NCI-H2029 treated with DMSO at 0.1 percent for 48 hours (cell line): ENCODE measurements around the gene PPP1R26.
"Not testable (repeated sequence)": the region's sequence is repeated elsewhere in the genome, so short reads cannot be mapped to it uniquely, and the experiment has no call there.

Source experiments
- DNase-seq: peaks from one replicate; lab custom pipeline; 2025; lab: John Stamatoyannopoulos, UW

PPP1R26 gene

DNA sequence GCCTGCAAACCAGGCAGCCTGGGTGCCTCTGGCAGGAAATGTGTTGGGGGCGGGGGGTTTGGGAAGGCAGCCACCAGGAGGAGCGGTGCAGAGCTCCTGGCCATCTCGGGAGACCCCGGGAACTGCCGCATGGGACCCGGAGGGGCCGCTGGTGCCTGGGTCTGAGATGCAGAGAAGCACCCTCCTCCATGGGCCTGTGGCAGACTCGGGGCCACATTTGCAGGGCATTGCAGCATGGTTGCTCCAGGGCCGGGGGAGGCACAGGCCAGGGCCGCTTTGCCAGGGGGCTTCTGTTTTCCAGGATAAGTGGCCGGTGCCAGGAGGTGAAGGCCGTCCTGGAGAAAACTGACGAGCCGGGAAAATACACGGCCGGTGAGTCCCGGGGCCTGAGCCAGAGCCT is 43.3 kb downstream of the PPP1R26 start:
- DNase-seq, result no peak

DNA sequence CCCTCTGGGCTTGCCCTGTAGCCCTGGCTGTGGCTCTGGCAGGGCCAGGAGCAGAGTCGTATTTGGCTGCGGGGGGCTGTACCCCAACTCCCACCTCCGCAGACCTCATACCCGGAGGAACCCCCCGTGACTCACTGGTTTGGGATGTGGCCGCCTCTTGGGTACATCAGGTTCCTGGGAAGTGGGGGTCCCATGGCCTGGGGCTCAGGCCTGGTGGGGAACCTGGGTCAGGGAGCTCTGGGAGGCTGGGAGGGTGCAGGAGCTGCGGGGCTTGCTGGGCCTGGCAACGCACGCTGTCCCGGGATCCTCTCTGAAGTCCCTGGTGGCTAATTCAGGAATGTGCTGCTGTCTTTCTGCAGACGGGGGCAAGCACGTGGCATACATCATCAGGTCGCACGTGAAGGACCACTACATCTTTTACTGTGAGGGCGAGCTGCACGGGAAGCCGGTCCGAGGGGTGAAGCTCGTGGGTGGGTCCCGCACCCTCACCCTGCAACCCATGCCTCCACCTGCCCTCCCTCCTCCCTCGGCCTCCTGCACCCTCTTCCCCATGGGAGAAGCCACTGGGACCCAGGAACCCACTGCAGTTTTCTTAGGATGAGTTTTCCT is 44.0 kb downstream of the PPP1R26 start:
- no peak for DNase-seq

DNA sequence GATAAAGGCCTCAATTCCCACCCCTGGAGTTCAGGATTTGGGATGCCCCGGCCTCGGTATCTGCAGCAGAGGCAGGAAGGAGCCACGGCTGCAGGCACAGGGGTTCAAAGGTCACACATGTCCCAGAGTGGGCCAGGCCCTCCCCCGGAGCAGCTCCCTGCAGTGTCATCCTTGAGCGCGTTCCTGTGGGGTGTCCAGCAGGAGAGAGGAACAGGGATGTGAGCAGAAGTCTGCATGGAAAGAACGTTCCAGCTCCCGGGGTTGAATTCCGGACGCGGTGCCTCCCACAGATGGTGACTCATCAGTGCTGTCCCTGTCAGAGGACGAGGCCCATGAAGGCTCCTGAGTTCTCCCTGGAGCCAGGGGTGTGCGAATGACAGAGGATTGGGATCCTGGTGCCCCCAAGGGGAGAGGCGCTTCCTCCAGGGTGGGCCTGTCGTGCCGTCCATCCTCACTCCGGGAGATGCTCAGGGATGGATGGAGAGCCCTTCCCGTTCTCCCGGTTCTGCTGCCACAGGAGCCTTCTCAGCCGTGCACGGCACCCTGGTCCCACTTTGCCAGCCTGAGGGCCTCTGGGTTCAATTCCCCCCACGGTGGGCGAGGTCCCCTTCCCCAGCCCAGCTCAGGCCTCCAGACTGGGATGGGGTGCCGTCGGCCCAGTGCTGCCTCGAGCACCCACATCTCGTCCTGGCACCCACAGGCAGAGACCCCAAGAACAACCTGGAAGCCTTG is 44.7 kb downstream of the PPP1R26 start:
- DNase-seq, result no peak

DNA sequence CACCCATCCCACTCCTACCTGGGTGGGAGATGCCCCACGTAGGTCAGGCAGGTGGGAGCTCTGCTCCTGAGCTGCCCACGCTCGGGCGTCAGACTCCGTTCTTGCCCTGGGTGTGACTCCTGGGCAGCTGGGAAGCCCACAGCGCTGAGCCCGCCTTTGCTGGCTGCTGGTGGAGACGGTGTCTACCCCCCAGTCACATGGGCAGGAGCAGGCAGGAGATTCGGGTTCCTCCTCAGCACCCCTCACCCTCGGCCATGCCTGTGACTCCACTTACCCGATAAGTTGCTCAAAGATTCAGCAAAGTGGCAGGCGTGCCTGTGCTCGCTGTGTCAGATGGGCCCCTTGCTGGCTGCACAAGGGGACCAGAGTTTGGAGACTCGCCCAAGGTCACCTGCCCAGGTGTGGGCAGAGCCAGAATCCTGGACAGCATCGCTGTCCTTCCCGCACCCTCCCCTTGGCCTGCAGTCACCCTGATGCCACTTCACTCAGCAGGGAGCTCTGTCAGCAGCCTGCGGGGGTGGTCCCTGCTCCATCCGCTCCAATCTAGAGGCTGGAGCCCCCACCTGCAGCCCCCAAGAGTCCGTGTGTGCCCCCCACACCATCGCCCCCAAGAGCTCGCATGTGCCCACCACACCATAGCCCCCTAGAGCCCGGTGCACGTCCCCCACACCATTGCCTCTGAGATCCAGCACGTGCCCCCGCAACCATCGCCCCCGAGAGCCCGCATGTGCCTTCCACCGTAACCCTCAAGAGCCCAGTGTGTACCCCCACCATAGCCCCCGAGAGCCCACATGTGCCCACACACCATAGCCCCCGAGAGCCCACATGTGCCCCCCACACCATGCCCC is 45.9 kb downstream of the PPP1R26 start:
- DNase-seq, result no peak

DNA sequence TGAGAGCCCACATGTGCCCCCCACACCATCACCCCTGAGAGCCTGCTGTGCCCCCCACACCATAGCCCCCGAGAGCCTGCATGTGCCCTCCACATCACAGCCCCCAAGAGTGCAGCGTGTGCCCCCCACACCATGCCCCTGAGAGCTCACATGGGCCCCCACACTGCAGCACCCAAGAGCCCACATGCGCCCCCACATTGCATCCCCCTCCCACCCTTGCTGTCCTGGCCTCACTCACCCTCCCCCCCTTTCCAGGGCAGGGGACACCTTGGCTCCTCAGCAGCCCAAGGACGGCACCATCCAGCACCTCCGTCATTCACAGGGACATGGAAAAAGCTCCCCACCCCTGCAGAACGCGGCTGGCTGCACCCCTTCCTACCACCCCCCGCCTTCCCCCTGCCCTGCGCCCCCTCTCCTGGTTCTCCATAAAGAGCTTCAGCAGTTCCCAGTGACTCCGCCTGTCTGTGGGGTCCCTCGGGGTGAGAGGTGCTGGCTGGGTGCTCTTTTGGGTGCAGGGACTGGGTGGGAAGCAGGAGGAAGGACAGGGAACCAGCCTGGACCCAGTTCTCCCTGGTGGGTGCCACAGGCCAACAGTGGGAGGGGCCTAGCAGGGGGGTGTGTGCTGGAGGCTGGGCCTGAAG is 46.6 kb downstream of the PPP1R26 start:
- DNase-seq, result no peak

DNA sequence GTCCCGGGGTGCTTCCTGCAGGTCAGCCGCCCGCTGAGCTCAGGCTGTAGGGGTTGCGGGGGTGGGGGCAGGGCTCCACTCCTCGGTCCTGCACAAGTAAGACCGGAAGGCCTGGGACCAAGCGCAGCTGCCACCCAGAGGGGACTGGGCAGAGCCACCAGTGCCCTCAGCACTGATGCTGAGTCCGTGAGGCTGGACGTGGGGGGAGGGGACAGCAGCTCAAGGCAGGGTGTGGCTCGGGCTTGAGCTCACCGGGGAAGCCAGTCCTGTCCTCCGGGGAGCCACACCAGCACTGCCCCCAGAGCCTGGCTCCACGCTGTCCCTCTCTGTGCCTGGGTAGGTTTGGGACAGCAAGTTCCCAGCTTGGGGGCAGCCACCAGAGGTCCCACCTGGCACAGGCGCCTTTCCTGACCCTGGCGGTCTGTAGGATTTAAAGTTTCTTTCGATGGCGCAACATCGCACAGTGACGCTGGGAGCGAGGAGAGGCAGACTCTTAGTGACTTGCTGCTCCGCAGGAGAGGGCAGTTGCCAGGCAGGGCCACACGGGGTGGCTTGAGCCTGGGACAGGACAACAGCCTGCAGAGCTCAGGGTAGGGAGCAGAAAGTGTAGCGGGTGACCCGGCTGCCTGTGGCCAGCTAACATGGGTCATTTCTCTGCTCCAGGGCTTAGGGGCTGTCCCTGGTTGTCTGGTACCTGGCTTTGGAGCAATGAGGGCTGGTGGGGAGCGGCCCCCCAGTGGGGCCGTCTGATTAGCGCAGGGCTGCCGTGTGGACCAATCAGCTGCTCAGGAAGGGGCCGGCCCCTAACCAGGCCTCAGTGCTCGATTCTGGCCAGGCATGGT is 47.4 kb downstream of the PPP1R26 start:
- no peak for DNase-seq

DNA sequence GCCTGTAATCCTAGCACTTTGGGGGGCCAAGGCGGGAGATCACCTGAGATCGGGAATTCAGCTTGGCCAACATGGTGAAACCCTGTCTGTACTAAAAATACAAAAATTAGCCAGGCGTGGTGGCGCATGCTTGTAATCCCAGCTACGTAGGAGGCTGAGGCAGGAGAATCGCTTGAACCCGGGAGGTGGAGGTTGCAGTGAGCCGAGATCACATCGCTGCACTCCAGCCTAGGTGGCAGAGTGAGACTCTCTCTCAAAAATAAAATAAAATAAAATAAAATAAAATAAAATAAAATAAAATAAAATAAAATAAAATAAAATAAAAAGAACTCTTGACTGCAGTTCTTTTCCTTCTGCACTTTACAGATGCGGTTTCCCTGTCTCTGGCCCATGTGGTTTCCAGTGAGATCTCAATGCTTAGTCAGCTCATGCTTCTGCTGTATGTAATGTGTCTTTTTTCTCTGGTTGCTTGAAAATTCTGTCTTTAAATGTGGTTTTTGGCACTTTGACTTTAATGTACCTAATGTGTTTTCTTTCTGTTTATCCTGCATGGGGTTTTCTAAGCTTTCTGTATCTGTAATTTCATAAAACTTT is 49.4 kb downstream of the PPP1R26 start:
- DNase-seq, result not testable (repeated sequence)

DNA sequence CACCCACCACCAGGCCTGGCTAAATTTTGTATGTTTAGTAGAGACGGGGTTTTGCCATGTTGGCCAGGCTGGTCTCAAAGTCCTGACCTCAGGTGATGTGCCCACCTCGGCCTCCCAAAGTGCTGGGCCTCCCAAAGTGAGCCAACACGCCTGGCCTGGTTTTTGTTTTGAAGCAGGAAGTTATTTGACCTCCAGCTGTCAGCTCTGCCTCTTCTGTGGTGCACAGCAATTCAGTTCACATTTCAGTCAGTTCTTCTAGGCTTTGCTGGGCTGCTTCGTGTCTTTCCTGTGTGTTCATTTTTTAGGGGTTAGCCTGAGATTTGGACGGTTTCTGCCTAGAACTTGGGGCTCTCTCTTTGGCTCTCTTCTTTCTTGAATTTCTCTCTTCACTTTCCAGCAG is 50.6 kb downstream of the PPP1R26 start:
- no peak for DNase-seq

DNA sequence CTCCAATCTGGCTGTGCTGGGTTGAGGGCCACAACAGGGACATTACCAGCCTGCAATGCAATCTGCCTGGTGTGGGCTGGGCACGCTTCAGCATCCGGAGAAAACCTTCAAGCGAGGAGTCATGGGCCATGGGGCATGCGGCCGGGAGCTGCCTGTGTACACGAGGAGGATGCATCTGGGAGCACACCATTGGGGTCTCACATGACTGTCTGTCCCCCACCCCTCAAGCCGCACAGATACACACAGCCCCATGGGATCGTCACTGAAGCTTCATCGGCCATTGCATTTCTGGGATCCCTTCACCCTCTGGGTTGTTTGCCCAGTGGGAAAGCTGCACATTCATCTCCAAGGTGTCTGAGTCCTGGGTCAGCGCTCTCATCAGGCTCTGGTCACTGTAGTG is 51.5 kb downstream of the PPP1R26 start:
- DNase-seq, result no peak

DNA sequence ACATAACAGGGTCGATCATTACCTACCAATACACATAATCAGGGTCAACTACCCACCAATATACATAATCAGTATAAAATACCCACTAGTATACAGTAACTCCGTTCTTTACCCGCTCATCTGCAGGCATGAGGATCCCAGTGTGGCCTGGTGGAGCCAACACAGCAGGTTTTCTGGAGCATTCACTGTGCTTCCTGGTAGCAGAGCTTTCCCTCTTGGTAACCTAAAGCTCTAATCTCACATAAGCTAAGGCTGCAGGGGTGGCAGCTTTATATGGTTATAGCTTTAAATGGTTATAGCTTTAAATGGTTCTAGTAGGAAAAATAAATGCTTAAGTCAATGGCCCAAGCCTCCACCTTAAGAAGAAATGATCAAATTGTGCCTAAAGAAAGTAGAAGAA is 53.5 kb downstream of the PPP1R26 start:
- DNase-seq, result no peak

DNA sequence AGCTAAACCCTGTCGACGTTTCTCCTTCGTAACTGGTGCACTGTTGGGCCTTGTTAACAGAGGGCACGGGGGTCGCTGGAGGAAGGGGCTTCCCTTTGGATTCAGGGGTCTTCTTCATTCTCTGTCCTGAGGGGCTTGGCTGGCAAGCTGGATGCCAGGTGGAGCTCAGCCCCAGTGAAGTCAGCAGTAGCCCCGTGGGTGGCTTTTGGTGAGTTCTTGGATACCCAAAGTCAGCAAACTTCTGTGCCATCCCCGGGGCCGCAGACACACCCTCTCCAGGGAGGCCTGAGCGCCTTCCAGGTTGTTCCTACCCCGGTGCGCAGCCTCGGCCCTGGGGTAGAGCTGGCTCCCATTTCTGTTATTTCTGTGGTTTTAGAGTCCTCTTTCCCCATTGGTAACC is 54.1 kb downstream of the PPP1R26 start:
- no peak for DNase-seq

DNA sequence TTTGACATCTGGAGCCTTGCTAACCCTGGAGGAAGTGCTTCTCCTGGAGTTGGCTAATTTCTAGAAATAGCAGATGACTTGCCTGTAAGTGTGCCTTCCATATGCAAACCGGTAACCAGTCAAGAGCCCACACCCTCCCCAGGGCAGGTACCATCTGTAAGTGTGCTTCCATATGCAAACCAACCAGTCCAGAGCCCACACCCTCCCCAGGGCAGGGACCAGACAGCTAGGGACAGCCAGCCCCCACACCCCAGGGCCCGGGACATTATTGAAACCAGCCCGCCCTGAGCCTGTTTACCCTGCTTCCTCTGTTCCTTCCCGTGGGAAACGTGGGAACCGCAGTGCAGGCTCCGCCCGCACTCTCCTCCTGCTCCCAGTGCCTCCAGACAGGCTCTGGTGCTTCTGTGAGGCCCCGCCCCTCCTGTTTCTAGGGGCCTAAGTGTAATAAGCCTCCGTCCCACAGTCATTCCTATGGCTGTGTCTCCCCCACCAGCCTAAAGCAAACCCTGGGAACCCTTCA is 54.7 kb downstream of the PPP1R26 start:
- DNase-seq, result not testable (repeated sequence)

DNA sequence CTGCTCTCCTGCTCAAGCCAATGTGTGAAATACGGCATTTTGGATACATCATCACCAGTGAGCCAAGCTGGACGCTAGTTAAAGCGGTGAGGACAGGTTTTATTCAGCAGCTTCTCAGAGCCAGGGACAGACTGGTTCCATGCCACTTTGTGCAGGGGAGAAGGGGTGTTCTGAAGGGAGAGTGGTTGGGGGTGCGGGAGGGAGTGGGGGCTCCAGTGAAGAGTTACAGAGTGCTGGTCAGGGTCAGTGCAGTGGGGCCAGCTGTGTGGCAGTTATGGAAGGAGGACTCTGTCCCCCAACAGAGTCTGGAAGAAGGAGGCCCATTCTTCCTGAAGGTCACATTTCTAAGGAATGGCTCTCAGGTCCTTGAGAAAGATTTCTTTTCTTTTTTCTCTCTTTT is 55.2 kb downstream of the PPP1R26 start:
- not testable (repeated sequence) for DNase-seq

DNA sequence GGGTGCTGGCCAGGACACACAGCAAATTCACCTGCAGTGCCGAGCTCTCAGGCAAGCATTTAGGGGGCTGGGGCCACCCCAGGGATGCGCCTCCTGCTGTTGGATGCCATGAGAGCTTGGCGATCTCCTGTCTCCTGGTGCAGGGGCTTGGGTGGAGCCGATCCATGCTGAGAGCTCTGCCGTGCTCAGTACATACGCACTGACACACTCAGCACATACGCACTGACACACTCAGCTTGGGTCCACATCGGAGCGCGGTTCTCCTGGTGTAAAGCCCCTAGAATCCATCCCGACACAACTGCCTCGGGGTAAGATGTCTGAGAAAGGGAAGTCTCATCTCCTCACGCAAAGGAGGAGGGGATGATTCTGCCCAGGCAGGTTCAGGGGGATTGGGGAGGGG is 56.0 kb downstream of the PPP1R26 start:
- not testable (repeated sequence) for DNase-seq

DNA sequence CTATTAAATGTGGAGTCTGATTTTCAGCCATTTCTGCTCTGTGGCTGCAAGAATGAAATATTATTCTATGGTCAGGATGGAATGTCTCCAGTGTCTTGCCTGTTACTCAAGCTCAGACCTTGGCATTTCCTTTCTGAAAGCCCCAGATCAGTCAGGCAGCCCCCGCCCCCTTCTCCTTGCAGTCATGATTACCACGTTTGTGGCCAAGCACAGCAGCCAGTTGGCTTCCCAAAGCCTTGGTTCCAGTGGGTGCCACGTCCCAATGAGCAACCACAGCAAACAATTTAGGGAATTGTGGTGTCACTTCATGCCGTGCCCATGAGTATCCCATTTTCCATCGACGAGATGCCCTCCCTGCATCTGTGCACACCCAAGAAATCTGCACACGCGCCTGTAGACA is 56.6 kb downstream of the PPP1R26 start:
- no peak for DNase-seq
